ENCODE measurements around the gene CRMP1. TPM values are rescaled to one million over a fixed set of nuclear protein-coding genes. Genes with fewer than 3 reads are reported as not detected.

Gene CRMP1
- total RNA-seq, 1 experiment from 2014 or later, result not detected

GRCh38 chr4:5933116-5933515 is 40.2 kb upstream of the CRMP1 start:
- DNase-seq (ENCODE audit: unreplicated experiment), result no peak
- ChIA-PET POLR2A (no interaction called here), CTCF (interaction anchor here (0.6 to 1.4 kb wide), 3 partner anchors 13 to 64 kb away, joined by 4 read pairs; no protein-coding TSS in a partner anchor)
- H3K4me1 Mint-ChIP-seq (ENCODE audit: insufficient read depth, unreplicated experiment), result no peaks in the 10 kb centered on the region
- H3K27me3 Mint-ChIP-seq (ENCODE audit: insufficient read depth, unreplicated experiment), result no peaks in the 10 kb centered on the region
- H3K36me3 Mint-ChIP-seq (ENCODE audit: insufficient read depth, unreplicated experiment), result no peaks in the 10 kb centered on the region
- H3K27ac Mint-ChIP-seq (ENCODE audit: low read depth, unreplicated experiment), result no peak overlapping the region
- H3K4me3 Mint-ChIP-seq (ENCODE audit: unreplicated experiment), result no peak overlapping the region
- BruUV-seq (replicated peaks), result no TSS peak
- H3K9me3 Mint-ChIP-seq (ENCODE audit: unreplicated experiment), result peaks cover 23% of the 10 kb centered on the region
- no peak for TF ChIP-seq CTCF (IDR thresholded peaks at IDR 0.05; ENCODE audit: unreplicated experiment)
- intact Hi-C loops (cut with micrococcal nuclease), result no loop called here

- DNase-seq (ENCODE audit: unreplicated experiment), result no peak
- H3K36me3 Mint-ChIP-seq (ENCODE audit: insufficient read depth, unreplicated experiment), result no peaks in the 10 kb centered on the region
- no peak overlapping the region for H3K4me3 Mint-ChIP-seq (ENCODE audit: unreplicated experiment)
- no peaks in the 10 kb centered on the region for H3K4me1 Mint-ChIP-seq (ENCODE audit: insufficient read depth, unreplicated experiment)
- TF ChIP-seq CTCF (IDR thresholded peaks at IDR 0.05; ENCODE audit: unreplicated experiment), result no peak
- POLR2A ChIA-PET, result no interaction called here
- H3K27me3 Mint-ChIP-seq (ENCODE audit: insufficient read depth, unreplicated experiment), result no peaks in the 10 kb centered on the region
- intact Hi-C loops (cut with micrococcal nuclease), result no loop called here
- peaks cover 21% of the 10 kb centered on the region for H3K9me3 Mint-ChIP-seq (ENCODE audit: unreplicated experiment)
- H3K27ac Mint-ChIP-seq (ENCODE audit: low read depth, unreplicated experiment), result no peak overlapping the region
- CTCF ChIA-PET, result no interaction called here
- BruUV-seq (replicated peaks), result no TSS peak
These were observed 39.2 kb upstream of the CRMP1 start for GRCh38 chr4:5932035-5932568.

- Mint-ChIP-seq H3K27ac (ENCODE audit: low read depth, unreplicated experiment) (no peak overlapping the region), H3K27me3 (ENCODE audit: insufficient read depth, unreplicated experiment) (no peaks in the 10 kb centered on the region), H3K36me3 (ENCODE audit: insufficient read depth, unreplicated experiment) (no peaks in the 10 kb centered on the region), H3K9me3 (ENCODE audit: unreplicated experiment) (peaks cover 15% of the 10 kb centered on the region), H3K4me3 (ENCODE audit: unreplicated experiment) (no peak overlapping the region), H3K4me1 (ENCODE audit: insufficient read depth, unreplicated experiment) (no peaks in the 10 kb centered on the region)
- BruUV-seq (replicated peaks), result no TSS peak
- ChIA-PET CTCF (no interaction called here), POLR2A (no interaction called here)
- no peak for TF ChIP-seq CTCF (IDR thresholded peaks at IDR 0.05; ENCODE audit: unreplicated experiment)
- no peak for DNase-seq (ENCODE audit: unreplicated experiment)
- intact Hi-C loops (cut with micrococcal nuclease), result no loop called here
These were observed 38.6 kb upstream of the CRMP1 start for GRCh38 chr4:5931526-5931925.

GRCh38 chr4:5930876-5931275 is 38.0 kb upstream of the CRMP1 start:
- no peak for TF ChIP-seq CTCF (IDR thresholded peaks at IDR 0.05; ENCODE audit: unreplicated experiment)
- Mint-ChIP-seq H3K27ac (ENCODE audit: low read depth, unreplicated experiment) (no peak overlapping the region), H3K27me3 (ENCODE audit: insufficient read depth, unreplicated experiment) (no peaks in the 10 kb centered on the region), H3K4me1 (ENCODE audit: insufficient read depth, unreplicated experiment) (no peaks in the 10 kb centered on the region), H3K4me3 (ENCODE audit: unreplicated experiment) (no peak overlapping the region), H3K36me3 (ENCODE audit: insufficient read depth, unreplicated experiment) (no peaks in the 10 kb centered on the region), H3K9me3 (ENCODE audit: unreplicated experiment) (peaks cover 13% of the 10 kb centered on the region)
- ChIA-PET CTCF (interaction anchor here (0.6 kb wide), 1 partner anchor 118 kb away, joined by 5 read pairs; no protein-coding TSS in a partner anchor), POLR2A (no interaction called here)
- intact Hi-C loops (cut with micrococcal nuclease), result no loop called here
- BruUV-seq (replicated peaks), result no TSS peak
- DNase-seq (ENCODE audit: unreplicated experiment), result no peak

Measured in MCF 10A (cell line).